Liver (tissue), 9 donors: ENCODE measurements around the gene ANKMY1. TPM values are rescaled to one million over a fixed set of nuclear protein-coding genes. Genes with fewer than 3 reads are reported as not detected.
A peak's percentile ranks its signal among the peaks of the same experiment; 100 is the strongest.

Experiments used
- DNase-seq: peaks from one replicate; pipeline ENCODE4 v3.0.0-alpha.2; 2017; ENCODE audit warnings: low spot score
- H3K27ac ChIP-seq, 2 donors: one replicate each; pipeline ENCODE4 v1.7.0; 2013; ENCODE audit warnings: inconsistent platforms in 2 of 2, low read length in 2 of 2, control low read depth in 1 of 2, low read depth in 1 of 2, mild to moderate bottlenecking in 1 of 2
- H3K27me3 ChIP-seq, 4 donors: one replicate each; pipeline versions ENCODE4 v1.6.1 to v1.7.0; 2013; ENCODE audit warnings: low read length in 3 of 4, inconsistent platforms in 1 of 4, mild to moderate bottlenecking in 1 of 4, moderate library complexity in 1 of 4; ENCODE audit not compliant: control insufficient read depth in 4 of 4, insufficient read depth in 4 of 4
- H3K36me3 ChIP-seq, 4 donors: one replicate each; pipeline versions ENCODE4 v1.6.1 to v1.7.0; 2013; ENCODE audit warnings: low read length in 3 of 4, mild to moderate bottlenecking in 3 of 4, low read depth in 1 of 4, moderate library complexity in 1 of 4; ENCODE audit not compliant: control insufficient read depth in 4 of 4, insufficient read depth in 3 of 4
- H3K4me1 ChIP-seq, 4 donors: one replicate each; pipeline versions ENCODE4 v1.6.1 to v1.7.0; 2013; ENCODE audit warnings: low read length in 3 of 4, mild to moderate bottlenecking in 3 of 4, moderate library complexity in 1 of 4; ENCODE audit not compliant: control insufficient read depth in 4 of 4, insufficient read depth in 4 of 4
- H3K4me3 ChIP-seq, 3 donors: one replicate each; pipeline versions ENCODE4 v1.6.1 to v1.7.0; 2013; ENCODE audit warnings: low read length in 3 of 3, control low read depth in 1 of 3, low read depth in 1 of 3, mild to moderate bottlenecking in 1 of 3
- H3K9ac ChIP-seq, 2 donors: one replicate each; pipeline ENCODE4 v1.7.0; 2013; ENCODE audit warnings: low read length in 2 of 2, mild to moderate bottlenecking in 2 of 2, moderate library complexity in 2 of 2, control low read depth in 1 of 2, low read depth in 1 of 2
- H3K9me3 ChIP-seq, 4 donors: one replicate each; pipeline versions ENCODE4 v1.6.1 to v1.7.0; 2013; ENCODE audit warnings: low read length in 3 of 4; ENCODE audit not compliant: control insufficient read depth in 4 of 4
- FOXA2 ChIP-seq: IDR thresholded peaks from 2 replicates; pipeline ENCODE4 v1.6.1; 2016; ENCODE audit warnings: antibody characterized with exemption
- GABPA ChIP-seq, 2 donors: IDR thresholded peaks in 1 of 2; conservative IDR thresholded peaks in 1 of 2; 2 replicates each; pipeline ENCODE4 v1.6.1; 2016; ENCODE audit warnings: antibody characterized with exemption in 2 of 2, mild to moderate bottlenecking in 1 of 2, moderate library complexity in 1 of 2
- HNF4A ChIP-seq, 2 donors: conservative IDR thresholded peaks; 2 replicates each; pipeline ENCODE4 v1.6.1; 2016; ENCODE audit warnings: antibody characterized with exemption in 2 of 2, mild to moderate bottlenecking in 2 of 2
- HNF4G ChIP-seq: IDR thresholded peaks from 2 replicates; pipeline ENCODE4 v1.6.1; 2016; ENCODE audit warnings: antibody characterized with exemption
- MAX ChIP-seq: IDR thresholded peaks from 2 replicates; pipeline ENCODE4 v1.6.1; 2016; ENCODE audit warnings: antibody characterized with exemption
- NR2F2 ChIP-seq: IDR thresholded peaks from 2 replicates; pipeline ENCODE4 v1.6.1; 2016; ENCODE audit warnings: antibody characterized with exemption
- RAD21 ChIP-seq, 2 donors: IDR thresholded peaks; 2 replicates each; pipeline ENCODE4 v1.6.1; 2016; ENCODE audit warnings: antibody characterized with exemption in 2 of 2, mild to moderate bottlenecking in 2 of 2
- RXRA ChIP-seq, 2 donors: IDR thresholded peaks; 2 replicates each; pipeline ENCODE4 v1.6.1; 2017 to 2018; ENCODE audit warnings: antibody characterized with exemption in 2 of 2, mild to moderate bottlenecking in 1 of 2
- SP1 ChIP-seq: IDR thresholded peaks from 2 replicates; pipeline ENCODE4 v1.6.1; 2018; ENCODE audit warnings: antibody characterized with exemption, mild to moderate bottlenecking
- ZBTB33 ChIP-seq: IDR thresholded peaks from 2 replicates; pipeline ENCODE4 v1.6.1; 2016; ENCODE audit warnings: antibody characterized with exemption
- WGBS: extraction: QIAGEN DNeasy Blood & Tissue Kit; methylation state at CpG from one replicate; pipeline ENCODE4 v1.1.7; 2013; 5-methylcytosine and 5-hydroxymethylcytosine counted together
- polyA plus RNA-seq, 2 donors: library from polyadenylated mRNA; stranded (reverse) in 1 of 2; unstranded in 1 of 2; fragments of 200-250 nt in 1 of 2; fragments of >200 nt in 1 of 2; fragmentation: Nextera tagmentation in 1 of 2; extraction: Ambion mirVana in 1 of 2; gene quantifications; one replicate each; pipeline versions ENCODE4 v1.2.1 to v1.2.3, GENCODE V29; 2013 to 2015
- total RNA-seq, 2 donors: library from RNA; depleted of rRNA; stranded (reverse); fragments of >200 nt; gene quantifications; one replicate each; pipeline ENCODE4 v1.2.3, GENCODE V29; 2014
- donor health status: healthy.
- donor health status: healthy.
- donor health status: healthy.
- donor health status: healthy.
- donor health status: healthy.

The ANKMY1 gene
- total and polyA plus RNA-seq, 4 donors = 2.5 to 12.8 (median 4.2) TPM

GRCh38 chr2:240435457-240435947, 122.3 kb downstream of the ANKMY1 start, which contains the start of gene GPC1:
TSS of gene GPC1 (plus strand) at chr2:240435663. CDS start at chr2:240435919, 256 bp downstream.
- no peaks in the 10 kb centered on the region for H3K9me3 ChIP-seq
- H3K27me3 ChIP-seq = no peaks in the 10 kb centered on the region
- H3K27ac ChIP-seq = peak within 1 kb of the TSS; percentile 64 to 67
- H3K9ac ChIP-seq = no peak within 1 kb of the TSS
- no peak for DNase-seq
- H3K4me3 ChIP-seq = peak within 1 kb of the TSS; percentile 18 to 80 (median 64)
- no peaks in the 10 kb centered on the region for H3K36me3 ChIP-seq
- peaks cover 7 to 36% (median 20%) of the 10 kb centered on the region in 4 donors for H3K4me1 ChIP-seq
- under 1% methylated on average over 76 of the region's 77 CpGs for WGBS
- no peak for TF ChIP-seq MAX

- Histone ChIP-seq H3K36me3 (no peaks in the 10 kb centered on the region), H3K27ac (peak overlapping the region in 1 of 2 donors; percentile 53), H3K27me3 (no peaks in the 10 kb centered on the region), H3K9me3 (no peaks in the 10 kb centered on the region), H3K9ac (no peak overlapping the region), H3K4me1 (peaks cover 7 to 36% (median 20%) of the 10 kb centered on the region in 4 donors), H3K4me3 (peak overlapping the region in 2 of 3 donors; percentile 50 to 80)
- peak; percentile 68 for DNase-seq
- 5% methylated on average over 71 of the region's 71 CpGs for WGBS
- TF ChIP-seq SP1 (no peak), GABPA (IDR thresholded peaks at IDR 0.05 in 1 of 2, conservative IDR thresholded peaks at IDR 0.05 in 1 of 2) (peak in 1 of 2 donors; percentile 58), RXRA (IDR thresholded peaks at IDR 0.05) (no peak), HNF4A (conservative IDR thresholded peaks at IDR 0.05) (no peak)
Observed at GRCh38 chr2:240434728-240435456, 122.9 kb downstream of the ANKMY1 start.

GRCh38 chr2:240433973-240434727, 123.6 kb downstream of the ANKMY1 start:
- Histone ChIP-seq H3K9me3 (no peaks in the 10 kb centered on the region), H3K27ac (no peak overlapping the region), H3K27me3 (no peaks in the 10 kb centered on the region), H3K4me3 (no peak overlapping the region), H3K36me3 (no peaks in the 10 kb centered on the region), H3K9ac (no peak overlapping the region), H3K4me1 (peaks cover 7 to 36% (median 20%) of the 10 kb centered on the region in 4 donors)
- TF ChIP-seq ZBTB33 (no peak), HNF4A (conservative IDR thresholded peaks at IDR 0.05) (no peak), HNF4G (no peak), SP1 (no peak), RAD21 (IDR thresholded peaks at IDR 0.05) (no peak), FOXA2 (no peak), NR2F2 (no peak)
- no peak for DNase-seq
- WGBS = 91% methylated on average over 16 of the region's 16 CpGs
